Measurements from ENCODE around the gene MACROD1. TPM values are rescaled to one million over a fixed set of nuclear protein-coding genes. Genes with fewer than 3 reads are reported as not detected.

Gene MACROD1
- total RNA-seq, 2 experiments from 2014 or later = 6.0 to 6.3 TPM

- no peaks in the 10 kb centered on the region for H3K4me1 ChIP-seq (ENCODE audit: insufficient read depth, low read length)
- no peaks in the 10 kb centered on the region for H3K9me3 ChIP-seq (ENCODE audit: control insufficient read depth in 1 of 2, insufficient read depth in 1 of 2, low read length in 2 of 2)
- no peak overlapping the region for H3K4me3 ChIP-seq (ENCODE audit: low read length)
- Mint-ChIP-seq H3K27ac (no peak overlapping the region), H3K4me3 (no peak overlapping the region), H3K27me3 (no peaks in the 10 kb centered on the region), H3K4me1 (ENCODE audit: low read depth) (no peaks in the 10 kb centered on the region), H3K36me3 (ENCODE audit: low read depth) (no peaks in the 10 kb centered on the region), H3K9me3 (no peaks in the 10 kb centered on the region)
- ATAC-seq (ENCODE audit: poor library complexity) (no peak), DNase-seq (no peak)
- intact Hi-C loops (cut with DNase I, micrococcal nuclease) = no loop called here
- H3K36me3 ChIP-seq (ENCODE audit: insufficient read depth, low read length) = no peaks in the 10 kb centered on the region
- no peaks in the 10 kb centered on the region for H3K27me3 ChIP-seq (ENCODE audit: control insufficient read depth in 1 of 2, insufficient read depth in 2 of 2, low read length in 2 of 2)
- POLR2A ChIA-PET = no interaction called here
- CTCF ChIA-PET = no interaction called here
- no peak overlapping the region for H3K27ac ChIP-seq (ENCODE audit: low read depth in 1 of 2, low read length in 2 of 2)
- no peak for TF ChIP-seq CTCF (IDR thresholded peaks at IDR 0.05)
Observed at GRCh38 chr11:64132191-64132771, 33.6 kb downstream of the MACROD1 start.

GRCh38 chr11:64131683-64132190 is 34.2 kb downstream of the MACROD1 start:
- no peaks in the 10 kb centered on the region for H3K4me1 Mint-ChIP-seq (ENCODE audit: low read depth)
- POLR2A ChIA-PET = no interaction called here
- Histone ChIP-seq H3K9me3 (ENCODE audit: control insufficient read depth in 1 of 2, insufficient read depth in 1 of 2, low read length in 2 of 2) (no peaks in the 10 kb centered on the region), H3K27me3 (ENCODE audit: control insufficient read depth in 1 of 2, insufficient read depth in 2 of 2, low read length in 2 of 2) (no peaks in the 10 kb centered on the region), H3K36me3 (ENCODE audit: insufficient read depth, low read length) (no peaks in the 10 kb centered on the region), H3K4me3 (ENCODE audit: low read length) (no peak overlapping the region), H3K4me1 (ENCODE audit: insufficient read depth, low read length) (no peaks in the 10 kb centered on the region), H3K27ac (ENCODE audit: low read depth in 1 of 2, low read length in 2 of 2) (no peak overlapping the region)
- no peaks in the 10 kb centered on the region for H3K9me3 Mint-ChIP-seq
- CTCF ChIA-PET = no interaction called here
- intact Hi-C loops (cut with DNase I, micrococcal nuclease) = no loop called here
- ATAC-seq (ENCODE audit: poor library complexity) (no peak), DNase-seq (no peak)
- no peak overlapping the region for H3K4me3 Mint-ChIP-seq
- no peaks in the 10 kb centered on the region for H3K27me3 Mint-ChIP-seq
- no peaks in the 10 kb centered on the region for H3K36me3 Mint-ChIP-seq (ENCODE audit: low read depth)
- no peak overlapping the region for H3K27ac Mint-ChIP-seq
- TF ChIP-seq CTCF (IDR thresholded peaks at IDR 0.05) = no peak

- H3K9me3 ChIP-seq (ENCODE audit: control insufficient read depth in 1 of 2, insufficient read depth in 1 of 2, low read length in 2 of 2) = no peaks in the 10 kb centered on the region
- Mint-ChIP-seq H3K27ac (no peak overlapping the region), H3K27me3 (no peaks in the 10 kb centered on the region), H3K36me3 (ENCODE audit: low read depth) (no peaks in the 10 kb centered on the region), H3K9me3 (no peaks in the 10 kb centered on the region), H3K4me1 (ENCODE audit: low read depth) (no peaks in the 10 kb centered on the region), H3K4me3 (no peak overlapping the region)
- no peaks in the 10 kb centered on the region for H3K27me3 ChIP-seq (ENCODE audit: control insufficient read depth in 1 of 2, insufficient read depth in 2 of 2, low read length in 2 of 2)
- POLR2A ChIA-PET = no interaction called here
- no peak overlapping the region for H3K27ac ChIP-seq (ENCODE audit: low read depth in 1 of 2, low read length in 2 of 2)
- no peak overlapping the region for H3K4me3 ChIP-seq (ENCODE audit: low read length)
- DNase-seq = no peak
- TF ChIP-seq CTCF (IDR thresholded peaks at IDR 0.05) = no peak
- intact Hi-C loops (cut with DNase I, micrococcal nuclease) = no loop called here
- ATAC-seq (ENCODE audit: poor library complexity) = no peak
- H3K36me3 ChIP-seq (ENCODE audit: insufficient read depth, low read length) = no peaks in the 10 kb centered on the region
- CTCF ChIA-PET = no interaction called here
- H3K4me1 ChIP-seq (ENCODE audit: insufficient read depth, low read length) = peaks cover 4% of the 10 kb centered on the region
Observed at GRCh38 chr11:64130618-64131017, 35.3 kb downstream of the MACROD1 start.
